ENCODE measurements around the gene KMT2D. TPM values are rescaled to one million over a fixed set of nuclear protein-coding genes. Genes with fewer than 3 reads are reported as not detected.

KMT2D gene
- total RNA-seq, 3 donors from 2014 or later (not counting 1 experiment from before 2014, with no cell fraction given) = 164 to 186 (median 182) TPM

DNA sequence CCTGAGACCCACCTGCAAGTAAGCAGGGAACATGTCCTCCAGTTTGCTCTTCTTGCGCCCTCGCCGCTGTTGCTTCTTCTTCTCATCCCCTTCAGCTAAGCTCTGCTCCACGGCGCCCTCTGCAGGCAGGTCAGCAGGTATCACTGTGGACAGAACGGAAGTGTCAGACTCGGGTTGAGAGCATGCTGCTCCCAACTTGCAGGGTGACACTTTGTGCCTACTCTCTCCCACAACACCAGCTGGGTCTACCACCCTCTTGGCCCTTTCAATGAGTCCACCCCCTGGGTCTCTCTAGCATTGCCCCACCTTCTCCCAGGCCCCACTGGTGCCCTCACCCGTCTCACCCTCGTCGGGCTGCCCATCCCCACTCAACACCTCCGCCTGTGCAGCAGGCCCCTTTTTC is 16.7 kb downstream of the KMT2D start:
- no peak overlapping the region for H3K4me3 Mint-ChIP-seq
- Histone ChIP-seq H3K36me3 (ENCODE audit: control insufficient read depth, insufficient read depth, low read length) (peaks cover 90% of the 10 kb centered on the region), H3K27ac (ENCODE audit: low read length) (no peak overlapping the region), H3K9me3 (ENCODE audit: control insufficient read depth, insufficient read depth, low read length) (no peaks in the 10 kb centered on the region), H3K4me3 (ENCODE audit: low read length) (no peak overlapping the region), H3K27me3 (ENCODE audit: control insufficient read depth, insufficient read depth, low read length) (no peaks in the 10 kb centered on the region), H3K4me1 (ENCODE audit: control insufficient read depth, insufficient read depth, low read length) (no peaks in the 10 kb centered on the region)
- 63% methylated on average over 11 of the region's 11 CpGs for WGBS (ENCODE audit: insufficient coverage)
- DNase-seq (peak; percentile 77 to 90), ATAC-seq (peak; percentile 80 to 92 (median 83))
- no peaks in the 10 kb centered on the region for H3K9me3 Mint-ChIP-seq
- peak overlapping the region; percentile 81 to 82 for H3K27ac Mint-ChIP-seq
- intact Hi-C loops (cut with micrococcal nuclease) = loop anchor here (5.0 kb wide), 1 partner anchor 47 kb away; the partner anchor contains the start of gene DDN
- H3K36me3 Mint-ChIP-seq = peaks cover 21% of the 10 kb centered on the region
- TF ChIP-seq, protein P1, sequence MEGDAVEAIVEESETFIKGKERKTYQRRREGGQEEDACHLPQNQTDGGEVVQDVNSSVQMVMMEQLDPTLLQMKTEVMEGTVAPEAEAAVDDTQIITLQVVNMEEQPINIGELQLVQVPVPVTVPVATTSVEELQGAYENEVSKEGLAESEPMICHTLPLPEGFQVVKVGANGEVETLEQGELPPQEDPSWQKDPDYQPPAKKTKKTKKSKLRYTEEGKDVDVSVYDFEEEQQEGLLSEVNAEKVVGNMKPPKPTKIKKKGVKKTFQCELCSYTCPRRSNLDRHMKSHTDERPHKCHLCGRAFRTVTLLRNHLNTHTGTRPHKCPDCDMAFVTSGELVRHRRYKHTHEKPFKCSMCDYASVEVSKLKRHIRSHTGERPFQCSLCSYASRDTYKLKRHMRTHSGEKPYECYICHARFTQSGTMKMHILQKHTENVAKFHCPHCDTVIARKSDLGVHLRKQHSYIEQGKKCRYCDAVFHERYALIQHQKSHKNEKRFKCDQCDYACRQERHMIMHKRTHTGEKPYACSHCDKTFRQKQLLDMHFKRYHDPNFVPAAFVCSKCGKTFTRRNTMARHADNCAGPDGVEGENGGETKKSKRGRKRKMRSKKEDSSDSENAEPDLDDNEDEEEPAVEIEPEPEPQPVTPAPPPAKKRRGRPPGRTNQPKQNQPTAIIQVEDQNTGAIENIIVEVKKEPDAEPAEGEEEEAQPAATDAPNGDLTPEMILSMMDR (IDR thresholded peaks at IDR 0.05) = peak; percentile 75
- peaks cover 6 to 16% of the 10 kb centered on the region in 2 donors for H3K4me1 Mint-ChIP-seq
- no peaks in the 10 kb centered on the region for H3K27me3 Mint-ChIP-seq (ENCODE audit: low read depth in 2 of 2)

DNA sequence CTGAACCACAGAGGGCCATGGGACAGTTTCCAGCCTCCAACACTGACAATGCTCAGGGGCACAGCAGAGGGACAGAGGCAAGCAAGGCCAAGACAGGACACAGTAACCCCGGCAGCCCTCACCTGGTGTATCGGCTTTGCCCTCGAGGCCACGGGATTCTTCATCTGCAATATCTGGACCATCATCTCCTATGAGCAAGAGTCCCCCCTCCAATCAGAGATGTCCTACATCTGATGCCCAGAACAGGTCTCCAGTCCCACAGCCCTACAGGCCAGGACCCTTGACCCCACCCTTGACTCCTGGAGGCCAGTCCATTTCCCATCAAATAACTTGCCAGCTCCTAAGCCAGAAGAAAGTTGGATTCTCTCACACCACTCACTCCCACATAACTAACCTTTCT is 17.4 kb downstream of the KMT2D start:
- 98% methylated on average over 4 of the region's 4 CpGs for WGBS (ENCODE audit: insufficient coverage)
- no peak overlapping the region for H3K4me3 ChIP-seq (ENCODE audit: low read length)
- Mint-ChIP-seq H3K27me3 (ENCODE audit: low read depth in 2 of 2) (no peaks in the 10 kb centered on the region), H3K9me3 (no peaks in the 10 kb centered on the region), H3K4me3 (no peak overlapping the region), H3K36me3 (peaks cover 19% of the 10 kb centered on the region), H3K27ac (peak overlapping the region; percentile 81 to 82), H3K4me1 (peaks cover 6 to 16% of the 10 kb centered on the region in 2 donors)
- H3K27ac ChIP-seq (ENCODE audit: low read length) = peak overlapping the region; percentile 16
- intact Hi-C loops (cut with micrococcal nuclease) = loop anchor here (5.0 kb wide), 1 partner anchor 46 kb away; the partner anchor contains the start of gene DDN
- DNase-seq = no peak
- no peak for ATAC-seq
- TF ChIP-seq, protein P1 (IDR thresholded peaks at IDR 0.05) = no peak
- H3K9me3 ChIP-seq (ENCODE audit: control insufficient read depth, insufficient read depth, low read length) = no peaks in the 10 kb centered on the region
- no peaks in the 10 kb centered on the region for H3K4me1 ChIP-seq (ENCODE audit: control insufficient read depth, insufficient read depth, low read length)
- H3K36me3 ChIP-seq (ENCODE audit: control insufficient read depth, insufficient read depth, low read length) = peaks cover 90% of the 10 kb centered on the region
- H3K27me3 ChIP-seq (ENCODE audit: control insufficient read depth, insufficient read depth, low read length) = no peaks in the 10 kb centered on the region

DNA sequence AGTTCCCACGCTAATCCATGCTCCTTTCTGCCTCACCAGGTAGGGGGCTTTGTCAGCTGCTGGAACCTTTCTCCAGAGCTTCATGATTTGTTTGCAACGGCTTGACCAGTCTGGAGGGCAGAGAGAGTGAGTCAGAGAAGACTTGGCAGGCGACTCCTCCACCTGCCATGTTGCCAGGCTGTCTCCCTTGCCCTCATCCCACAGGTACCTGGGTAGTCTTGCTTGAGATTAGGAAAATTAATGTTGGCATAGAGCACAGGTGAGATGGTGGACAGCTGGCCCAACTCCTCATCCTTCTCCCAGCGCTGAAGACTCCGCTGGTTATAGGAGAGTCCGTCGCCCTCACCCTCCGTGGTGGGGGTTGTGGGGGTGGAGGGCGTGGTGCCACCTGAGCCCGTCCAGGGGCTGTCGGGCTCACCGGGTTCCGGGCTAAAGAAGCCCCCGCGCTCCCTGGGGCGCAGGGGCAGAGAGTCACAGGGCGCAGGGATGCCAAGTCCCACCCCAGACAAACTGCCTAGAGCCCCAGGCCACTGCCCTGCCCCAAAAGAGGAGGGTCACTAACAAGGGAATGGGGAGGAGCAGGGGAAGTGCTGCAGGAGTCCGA is 18.6 kb downstream of the KMT2D start:
- 95% methylated on average over 17 of the region's 18 CpGs for WGBS (ENCODE audit: insufficient coverage)
- H3K4me1 ChIP-seq (ENCODE audit: control insufficient read depth, insufficient read depth, low read length) = no peaks in the 10 kb centered on the region
- intact Hi-C loops (cut with micrococcal nuclease) = loop anchor here (5.0 kb wide), 1 partner anchor 45 kb away; the partner anchor contains the start of gene DDN
- no peaks in the 10 kb centered on the region for H3K9me3 ChIP-seq (ENCODE audit: control insufficient read depth, insufficient read depth, low read length)
- peak overlapping the region in 1 of 2 donors; percentile 70 for H3K27ac Mint-ChIP-seq
- no peaks in the 10 kb centered on the region for H3K9me3 Mint-ChIP-seq
- no peak overlapping the region for H3K4me3 ChIP-seq (ENCODE audit: low read length)
- H3K27me3 Mint-ChIP-seq (ENCODE audit: low read depth in 2 of 2) = no peaks in the 10 kb centered on the region
- H3K4me1 Mint-ChIP-seq = peaks cover 6 to 16% of the 10 kb centered on the region in 2 donors
- no peak for ATAC-seq
- H3K36me3 ChIP-seq (ENCODE audit: control insufficient read depth, insufficient read depth, low read length) = peaks cover 91% of the 10 kb centered on the region
- no peak for DNase-seq
- no peaks in the 10 kb centered on the region for H3K27me3 ChIP-seq (ENCODE audit: control insufficient read depth, insufficient read depth, low read length)
- TF ChIP-seq, protein P1 (IDR thresholded peaks at IDR 0.05) = no peak
- no peak overlapping the region for H3K4me3 Mint-ChIP-seq
- no peak overlapping the region for H3K27ac ChIP-seq (ENCODE audit: low read length)
- peaks cover 14% of the 10 kb centered on the region for H3K36me3 Mint-ChIP-seq

All from natural killer cell (primary cell).